Measurements from ENCODE around the gene KNG1.

The KNG1 gene

DNA sequence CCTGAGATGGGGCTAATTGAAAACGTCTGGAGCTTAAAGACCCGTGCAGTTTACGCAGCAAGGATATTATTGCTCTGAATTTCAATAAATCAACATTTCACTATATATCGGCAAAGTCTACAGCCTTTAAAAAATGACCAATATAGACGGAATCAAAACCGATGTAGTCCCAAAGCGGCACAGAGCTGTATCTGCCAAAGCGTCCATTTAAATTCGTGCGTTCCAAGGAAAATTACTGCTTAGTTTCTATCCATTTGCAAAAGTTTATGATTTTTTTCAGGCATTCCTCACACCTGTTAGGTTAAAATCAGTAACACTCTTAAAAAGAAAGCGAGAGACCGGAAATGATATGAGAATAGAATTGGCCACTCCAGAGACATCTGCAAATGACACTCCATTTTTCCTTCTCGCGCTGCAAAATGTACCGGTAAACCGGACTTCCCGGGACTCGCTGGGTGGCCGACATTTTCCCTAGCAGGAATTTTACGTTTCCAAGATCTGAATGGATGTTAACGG lies 65.4 kb downstream of the KNG1 start:
- Histone ChIP-seq H2AK5ac (ENCODE audit: low read length, severe bottlenecking) (peak overlapping the region; percentile 70), H3K4ac (ENCODE audit: low read depth in 1 of 2, low read length in 2 of 2) (peak overlapping the region; percentile 71 to 87), H3K14ac (ENCODE audit: low read length in 2 of 2) (peak overlapping the region; percentile 67 to 88), H4K91ac (ENCODE audit: low read length) (peak overlapping the region; percentile 56), H2BK5ac (ENCODE audit: low read depth, low read length, poor library complexity, severe bottlenecking) (peak overlapping the region; percentile 99), H2BK120ac (ENCODE audit: low read depth, low read length) (no peak overlapping the region), H3K18ac (ENCODE audit: low read depth in 1 of 2, low read length in 2 of 2) (peak overlapping the region; percentile 87 to 95), H3K4me3 (ENCODE audit: insufficient read depth in 1 of 2, low read depth in 1 of 2, low read length in 2 of 2) (peak overlapping the region; percentile 96 to 100), H2BK15ac (ENCODE audit: low read depth, poor library complexity, severe bottlenecking) (peak overlapping the region; percentile 67), H3K23ac (ENCODE audit: low read length in 2 of 2) (no peak overlapping the region), H3K4me2 (ENCODE audit: low read length, poor library complexity, severe bottlenecking) (peak overlapping the region; percentile 48), H3K27me3 (ENCODE audit: control insufficient read depth in 1 of 2, insufficient read depth in 1 of 2, low read length in 2 of 2) (no peaks in the 10 kb centered on the region), H3K79me1 (replicated peaks; ENCODE audit: low read length, poor library complexity, severe bottlenecking) (no peaks in the 10 kb centered on the region), H2BK12ac (ENCODE audit: low read length in 2 of 2) (no peak overlapping the region), H3K36me3 (ENCODE audit: control insufficient read depth in 1 of 2, insufficient read depth in 2 of 2, low read depth in 1 of 2, low read length in 2 of 2) (peaks cover 10 to 36% of the 10 kb centered on the region in 2 experiments), H3K27ac (ENCODE audit: low read length, poor library complexity, severe bottlenecking) (peak overlapping the region; percentile 96), H3K9ac (ENCODE audit: low read length) (peak overlapping the region; percentile 99), H2AFZ (ENCODE audit: low read depth, low read length) (peak overlapping the region; percentile 61), H3K4me1 (ENCODE audit: control insufficient read depth, insufficient read depth, low read depth, low read length) (no peaks in the 10 kb centered on the region), H3K9me3 (ENCODE audit: control insufficient read depth, low read length) (no peaks in the 10 kb centered on the region), H4K8ac (ENCODE audit: low read length) (peak overlapping the region; percentile 89)
- 2% methylated on average over 20 of the region's 21 CpGs for WGBS
- DNase-seq, result no peak

DNA sequence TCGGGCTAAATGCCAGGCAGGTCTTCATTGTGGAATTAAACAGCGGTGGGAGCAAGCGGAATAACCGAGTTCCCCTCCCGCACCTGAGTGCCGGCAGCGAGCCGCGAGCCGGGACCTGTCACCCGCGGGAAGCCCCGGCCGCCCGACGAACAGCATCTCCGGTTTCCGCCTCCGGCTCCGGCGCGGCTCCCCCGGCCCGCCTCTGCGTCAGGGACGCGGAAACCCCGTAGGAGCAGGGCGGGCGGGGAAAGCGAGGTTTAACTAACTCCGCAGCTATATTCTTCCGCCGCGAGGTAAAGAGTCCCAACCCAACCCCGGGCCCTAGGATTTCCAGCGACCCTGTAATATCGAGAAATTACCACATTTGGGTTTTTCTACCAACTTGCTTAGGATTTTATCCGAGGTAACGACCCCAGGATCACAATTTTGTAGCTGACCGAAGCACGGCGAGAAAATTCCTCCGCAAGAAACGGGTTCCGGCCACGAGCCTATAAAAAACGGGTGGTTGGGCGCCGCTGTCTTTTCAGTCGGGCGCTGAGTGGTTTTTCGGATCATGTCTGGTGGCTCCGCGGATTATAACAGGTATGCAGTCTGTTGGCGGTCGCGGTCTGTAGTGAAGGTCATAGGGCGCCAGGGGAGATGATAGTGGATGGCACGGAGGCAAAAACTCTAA lies 66.0 kb downstream of the KNG1 start, which contains the start of gene EIF4A2:
Gene EIF4A2, plus strand, starts transcription at position 520 of the 673 bp plus-strand sequence. Its CDS starts 34 bp downstream, at position 554.
- DNase-seq, result peak; percentile 93
- under 1% methylated on average over 60 of the region's 60 CpGs for WGBS
- peak within 1 kb of the TSS; percentile 99 for H3K9ac ChIP-seq (ENCODE audit: low read length)

DNA sequence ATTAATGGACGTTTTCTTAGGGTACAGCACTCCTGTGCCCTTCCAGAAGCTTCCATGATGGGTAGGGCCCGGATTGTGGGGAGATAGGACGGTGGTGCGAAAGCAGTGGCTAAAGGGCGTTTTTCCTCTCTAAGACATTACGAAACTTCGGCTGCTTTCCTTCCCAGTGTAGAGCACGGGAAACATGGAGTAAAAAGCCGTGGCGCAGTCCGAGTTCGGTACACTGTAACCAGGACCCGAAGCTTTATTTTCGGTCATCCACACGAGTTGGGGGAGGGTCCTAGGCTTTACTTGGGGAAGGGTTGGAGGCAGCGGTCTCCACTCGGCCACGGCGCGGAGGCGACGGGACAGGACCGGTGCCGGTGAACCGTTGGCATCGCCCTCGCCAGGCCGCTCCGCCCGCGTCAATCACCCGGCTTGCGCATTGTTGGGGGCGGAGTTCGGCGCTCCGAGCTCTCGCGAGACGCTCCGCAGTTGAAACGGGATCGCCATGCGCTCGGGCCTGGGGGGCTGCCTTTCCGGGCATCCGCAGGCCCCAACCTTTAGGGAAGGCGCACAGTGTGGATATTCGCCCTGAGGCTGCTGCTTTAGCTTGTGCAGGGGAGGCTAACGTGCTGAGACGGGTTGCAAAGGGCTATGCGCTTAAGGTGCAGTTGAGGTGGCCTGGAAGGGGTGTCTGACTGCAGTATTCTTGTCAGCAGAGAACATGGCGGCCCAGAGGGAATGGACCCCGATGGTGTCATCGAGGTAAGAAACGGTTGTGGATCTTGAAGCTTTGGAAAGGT lies 66.8 kb downstream of the KNG1 start:
- Histone ChIP-seq H3K4ac (ENCODE audit: low read depth in 1 of 2, low read length in 2 of 2) (peak overlapping the region; percentile 92 to 99), H2BK12ac (ENCODE audit: low read length in 2 of 2) (peak overlapping the region in 1 of 2 experiments; percentile 54), H3K36me3 (ENCODE audit: control insufficient read depth in 1 of 2, insufficient read depth in 2 of 2, low read depth in 1 of 2, low read length in 2 of 2) (peaks cover 10 to 49% of the 10 kb centered on the region in 2 experiments), H3K18ac (ENCODE audit: low read depth in 1 of 2, low read length in 2 of 2) (peak overlapping the region; percentile 97 to 98), H2BK15ac (ENCODE audit: low read depth, poor library complexity, severe bottlenecking) (no peak overlapping the region), H2BK5ac (ENCODE audit: low read depth, low read length, poor library complexity, severe bottlenecking) (peak overlapping the region; percentile 99), H2AFZ (ENCODE audit: low read depth, low read length) (no peak overlapping the region), H3K4me1 (ENCODE audit: control insufficient read depth, insufficient read depth, low read depth, low read length) (no peaks in the 10 kb centered on the region), H2BK120ac (ENCODE audit: low read depth, low read length) (peak overlapping the region; percentile 2), H3K79me1 (replicated peaks; ENCODE audit: low read length, poor library complexity, severe bottlenecking) (no peaks in the 10 kb centered on the region), H3K4me3 (ENCODE audit: insufficient read depth in 1 of 2, low read depth in 1 of 2, low read length in 2 of 2) (peak overlapping the region; percentile 96 to 100), H3K14ac (ENCODE audit: low read length in 2 of 2) (peak overlapping the region in 1 of 2 experiments; percentile 100), H3K23ac (ENCODE audit: low read length in 2 of 2) (peak overlapping the region; percentile 65 to 93), H3K27ac (ENCODE audit: low read length, poor library complexity, severe bottlenecking) (peak overlapping the region; percentile 100), H4K8ac (ENCODE audit: low read length) (peak overlapping the region; percentile 91), H3K27me3 (ENCODE audit: control insufficient read depth in 1 of 2, insufficient read depth in 1 of 2, low read length in 2 of 2) (no peaks in the 10 kb centered on the region), H2AK5ac (ENCODE audit: low read length, severe bottlenecking) (peak overlapping the region; percentile 76), H3K4me2 (ENCODE audit: low read length, poor library complexity, severe bottlenecking) (peak overlapping the region; percentile 82), H3K9me3 (ENCODE audit: control insufficient read depth, low read length) (no peaks in the 10 kb centered on the region), H3K9ac (ENCODE audit: low read length) (peak overlapping the region; percentile 99), H4K91ac (ENCODE audit: low read length) (peak overlapping the region; percentile 87)
- DNase-seq, result peak; percentile 82
- WGBS, result under 1% methylated on average over 53 of the region's 56 CpGs

More for the DNA sequence above, 66.0 kb downstream of the KNG1 start, which contains the start of gene EIF4A2:
- Histone ChIP-seq H3K4me3 (ENCODE audit: insufficient read depth in 1 of 2, low read depth in 1 of 2, low read length in 2 of 2) (peak within 1 kb of the TSS; percentile 96 to 100), H4K91ac (ENCODE audit: low read length) (peak within 1 kb of the TSS; percentile 87), H2AFZ (ENCODE audit: low read depth, low read length) (peak within 1 kb of the TSS; percentile 61), H3K9me3 (ENCODE audit: control insufficient read depth, low read length) (no peaks in the 10 kb centered on the region), H3K27ac (ENCODE audit: low read length, poor library complexity, severe bottlenecking) (peak within 1 kb of the TSS; percentile 100), H3K4ac (ENCODE audit: low read depth in 1 of 2, low read length in 2 of 2) (peak within 1 kb of the TSS; percentile 92 to 99), H3K18ac (ENCODE audit: low read depth in 1 of 2, low read length in 2 of 2) (peak within 1 kb of the TSS; percentile 97 to 98), H3K23ac (ENCODE audit: low read length in 2 of 2) (peak within 1 kb of the TSS; percentile 65 to 93), H3K36me3 (ENCODE audit: control insufficient read depth in 1 of 2, insufficient read depth in 2 of 2, low read depth in 1 of 2, low read length in 2 of 2) (peaks cover 10 to 42% of the 10 kb centered on the region in 2 experiments), H3K4me1 (ENCODE audit: control insufficient read depth, insufficient read depth, low read depth, low read length) (no peaks in the 10 kb centered on the region), H3K14ac (ENCODE audit: low read length in 2 of 2) (peak within 1 kb of the TSS; percentile 67 to 100), H2BK5ac (ENCODE audit: low read depth, low read length, poor library complexity, severe bottlenecking) (peak within 1 kb of the TSS; percentile 99), H2BK120ac (ENCODE audit: low read depth, low read length) (peak within 1 kb of the TSS; percentile 90), H3K4me2 (ENCODE audit: low read length, poor library complexity, severe bottlenecking) (peak within 1 kb of the TSS; percentile 82), H2BK12ac (ENCODE audit: low read length in 2 of 2) (peak within 1 kb of the TSS in 1 of 2 experiments; percentile 54), H4K8ac (ENCODE audit: low read length) (peak within 1 kb of the TSS; percentile 91), H2BK15ac (ENCODE audit: low read depth, poor library complexity, severe bottlenecking) (peak within 1 kb of the TSS; percentile 67), H3K27me3 (ENCODE audit: control insufficient read depth in 1 of 2, insufficient read depth in 1 of 2, low read length in 2 of 2) (no peaks in the 10 kb centered on the region), H3K79me1 (replicated peaks; ENCODE audit: low read length, poor library complexity, severe bottlenecking) (no peaks in the 10 kb centered on the region), H2AK5ac (ENCODE audit: low read length, severe bottlenecking) (peak within 1 kb of the TSS; percentile 76)
